WTC11 (cell line): ENCODE measurements around the gene UBE2F. TPM values are rescaled to one million over a fixed set of nuclear protein-coding genes. Genes with fewer than 3 reads are reported as not detected.

Source experiments
- ATAC-seq: fragments of 200-7000 bp; cut with Tn5 transposase; 2 replicates; pipeline ENCODE4 v1.10.0; 2021; ENCODE audit warnings: mild to moderate bottlenecking, moderate library complexity
- Bru-seq: library from RNA; stranded (reverse); fragments of 400-500 nt; gene quantifications from one replicate; lab custom pipeline; 2021; lab: Mats Ljungman, UMichigan
- CTCF ChIA-PET: fragments of 300-600 bp; sonication (Branson Sonifier 250); formaldehyde crosslinking; loops from one replicate; lab custom pipeline; 2021; ENCODE audit warnings: antibody characterized with exemption; lab: Charles Lee
- POLR2A ChIA-PET: fragments of 350-600 bp; sonication (Branson Sonifier 250); formaldehyde crosslinking; loops from one replicate; lab custom pipeline; 2021; ENCODE audit warnings: antibody characterized with exemption; lab: Charles Lee
- DNase-seq: peaks from one replicate; pipeline ENCODE4 v3.0.0; 2021; ENCODE audit warnings: low spot score
- H3K27ac Mint-ChIP-seq: 2 replicates; pipeline ENCODE4 v1.8.0; 2021; ENCODE audit warnings: mixed read lengths
- H3K27me3 Mint-ChIP-seq: 2 replicates; pipeline ENCODE4 v1.8.0; 2021; ENCODE audit warnings: low read depth, mild to moderate bottlenecking, moderate library complexity, mixed read lengths
- H3K36me3 Mint-ChIP-seq: 2 replicates; pipeline ENCODE4 v1.8.0; 2021; ENCODE audit warnings: mixed read lengths
- H3K4me1 Mint-ChIP-seq: 2 replicates; pipeline ENCODE4 v1.8.0; 2022; ENCODE audit warnings: mixed read lengths
- H3K4me3 Mint-ChIP-seq: 2 replicates; pipeline ENCODE4 v1.8.0; 2021; ENCODE audit warnings: mild to moderate bottlenecking, moderate library complexity, mixed read lengths
- H3K9me3 Mint-ChIP-seq: 2 replicates; pipeline ENCODE4 v1.8.0; 2021; ENCODE audit warnings: mixed read lengths
- CREM ChIP-seq: sonication (generic); formaldehyde crosslinking; IDR thresholded peaks from 2 replicates; pipeline ENCODE4 v1.8.1; 2022; ENCODE audit warnings: mild to moderate bottlenecking, missing genetic modification reagents, moderate library complexity
- E2F1 ChIP-seq: sonication (generic); formaldehyde crosslinking; IDR thresholded peaks from 2 replicates; pipeline ENCODE4 v1.8.0; 2022; ENCODE audit warnings: mild to moderate bottlenecking, missing genetic modification reagents
- E2F5 ChIP-seq: sonication (generic); formaldehyde crosslinking; IDR thresholded peaks from 2 replicates; pipeline ENCODE4 v1.8.1; 2022; ENCODE audit warnings: mild to moderate bottlenecking, moderate library complexity, missing genetic modification reagents
- EMX1 ChIP-seq: fragments of 250-450 bp; sonication (Bioruptor Pico); IDR thresholded peaks from 2 replicates; pipeline ENCODE4 v1.8.0; 2021; ENCODE audit warnings: mild to moderate bottlenecking
- FOXP4 ChIP-seq: sonication (generic); formaldehyde crosslinking; IDR thresholded peaks from 2 replicates; pipeline ENCODE4 v1.8.0; 2022; ENCODE audit warnings: mild to moderate bottlenecking, missing genetic modification reagents
- HMGXB4 ChIP-seq: sonication (generic); formaldehyde crosslinking; IDR thresholded peaks from 2 replicates; pipeline ENCODE4 v1.8.1; 2023; ENCODE audit warnings: mild to moderate bottlenecking, moderate library complexity, missing genetic modification reagents
- NFYB ChIP-seq: sonication (generic); formaldehyde crosslinking; conservative IDR thresholded peaks from 2 replicates; pipeline ENCODE4 v1.8.0; 2022; ENCODE audit warnings: low read depth, missing genetic modification reagents
- NR1H2 ChIP-seq: sonication (generic); formaldehyde crosslinking; IDR thresholded peaks from 2 replicates; pipeline ENCODE4 v1.9.0; 2021; ENCODE audit warnings: mild to moderate bottlenecking, moderate library complexity, missing genetic modification reagents
- RORB ChIP-seq: fragments of 250-450 bp; sonication (Bioruptor Pico); IDR thresholded peaks from 2 replicates; pipeline ENCODE4 v1.9.0; 2021; ENCODE audit warnings: mild to moderate bottlenecking
- SMAD3 ChIP-seq: sonication (generic); formaldehyde crosslinking; IDR thresholded peaks from 2 replicates; pipeline ENCODE4 v1.8.0; 2022; ENCODE audit warnings: missing genetic modification reagents, mild to moderate bottlenecking, borderline replicate concordance
- STAT6 ChIP-seq: sonication (generic); formaldehyde crosslinking; conservative IDR thresholded peaks from 2 replicates; pipeline ENCODE4 v1.8.1; 2023; ENCODE audit warnings: mild to moderate bottlenecking, low read depth, missing genetic modification reagents, moderate library complexity
- TCF7 ChIP-seq: sonication (generic); formaldehyde crosslinking; IDR thresholded peaks from 2 replicates; pipeline ENCODE4 v1.8.0; 2022; ENCODE audit warnings: mild to moderate bottlenecking, low read depth, missing genetic modification reagents, moderate library complexity
- TP53 ChIP-seq: sonication (generic); formaldehyde crosslinking; IDR thresholded peaks from 2 replicates; pipeline ENCODE4 v1.8.1; 2023; ENCODE audit warnings: mild to moderate bottlenecking, missing genetic modification reagents
- ZBTB21 ChIP-seq: sonication (generic); formaldehyde crosslinking; IDR thresholded peaks from 2 replicates; pipeline ENCODE4 v1.8.1; 2023; ENCODE audit warnings: mild to moderate bottlenecking, missing genetic modification reagents, borderline replicate concordance
- ZNF138 ChIP-seq: sonication (generic); formaldehyde crosslinking; conservative IDR thresholded peaks from 2 replicates; pipeline ENCODE4 v1.8.1; 2022; ENCODE audit warnings: mild to moderate bottlenecking, moderate library complexity, missing genetic modification reagents
- ZNF232 ChIP-seq: sonication (generic); formaldehyde crosslinking; IDR thresholded peaks from 2 replicates; pipeline ENCODE4 v1.8.0; 2022; ENCODE audit warnings: mild to moderate bottlenecking, missing genetic modification reagents
- ZNF281 ChIP-seq: sonication (generic); formaldehyde crosslinking; IDR thresholded peaks from 2 replicates; pipeline ENCODE4 v1.8.0; 2023; ENCODE audit warnings: mild to moderate bottlenecking, missing genetic modification reagents
- ZNF416 ChIP-seq: fragments of 250-450 bp; sonication (Bioruptor Pico); IDR thresholded peaks from 2 replicates; pipeline ENCODE4 v1.9.0; 2021; ENCODE audit warnings: mild to moderate bottlenecking, inconsistent platforms
- ZNF423 ChIP-seq: fragments of 250-450 bp; sonication (Bioruptor Pico); IDR thresholded peaks from 2 replicates; pipeline ENCODE4 v2.1.2; 2022; ENCODE audit warnings: mild to moderate bottlenecking, moderate library complexity
- ZNF512 ChIP-seq: sonication (generic); formaldehyde crosslinking; IDR thresholded peaks from 2 replicates; pipeline ENCODE4 v1.8.1; 2022; ENCODE audit warnings: missing genetic modification reagents, borderline replicate concordance
- ZNF671 ChIP-seq: fragments of 250-450 bp; sonication (Bioruptor Pico); IDR thresholded peaks from 2 replicates; pipeline ENCODE4 v1.8.0; 2021; ENCODE audit warnings: mild to moderate bottlenecking
- long read RNA-seq, 3 experiments: library from RNA in 1 of 3; library from capped mRNA in 1 of 3; library from polyadenylated mRNA in 1 of 3; unstranded in 2 of 3; stranded (forward) in 1 of 3; transcript quantifications; one replicate each; pipeline ENCODE4 v2.0.0, GENCODE V29; 2021
- total RNA-seq: library from RNA; stranded (reverse); gene quantifications from 3 replicates; pipeline ENCODE4 v1.2.3, GENCODE V29; 2021

UBE2F gene
- total RNA-seq (48.8 to 50.6 TPM (median 49.5 TPM) in 3 replicates), Bru-seq, nascent RNA (percentile 84 among the genes with signal in this experiment)
- long read RNA-seq, experiment 1, transcript UBE2F-201 (10 exons, 2,009 nt) = major isoform, 76 of 123 reads
- long read RNA-seq, experiment 1, transcript UBE2F-215 (9 exons, 1,242 nt) = minor isoform, 12 of 123 reads
- long read RNA-seq, experiment 1, partial matches to known transcripts = 5 of 123 reads
- long read RNA-seq, experiment 1, other reads (novel, unspliced or antisense) = 19 of 123 reads
- long read RNA-seq, experiment 2, transcript UBE2F-201 (10 exons, 2,009 nt) = major isoform, 34 of 88 reads
- long read RNA-seq, experiment 2, partial matches to known transcripts = 9 of 88 reads
- long read RNA-seq, experiment 2, other reads (novel, unspliced or antisense) = 37 of 88 reads
- long read RNA-seq, experiment 3, transcript UBE2F-221 (5 exons, 802 nt) = minor isoform, 9 of 118 reads
- long read RNA-seq, experiment 3, transcript UBE2F-201 (10 exons, 2,009 nt) = major isoform, 76 of 118 reads
- long read RNA-seq, experiment 3, transcript UBE2F-215 (9 exons, 1,242 nt) = minor isoform, 9 of 118 reads
- long read RNA-seq, experiment 3, partial matches to known transcripts = 4 of 118 reads
- long read RNA-seq, experiment 3, other reads (novel, unspliced or antisense) = 14 of 118 reads

- ATAC-seq = peak; percentile 96
- CTCF ChIA-PET = no interaction called here
- Mint-ChIP-seq H3K9me3 (peaks cover 14% of the 10 kb centered on the region), H3K27me3 (peaks cover 4% of the 10 kb centered on the region), H3K27ac (peak within 1 kb of the TSS; percentile 96), H3K4me1 (peaks cover 30% of the 10 kb centered on the region), H3K4me3 (peak within 1 kb of the TSS; percentile 94), H3K36me3 (peaks cover 16% of the 10 kb centered on the region)
- POLR2A ChIA-PET = no interaction called here
- peak; percentile 99 for DNase-seq
- TF ChIP-seq E2F5 (CRISPR knock-in tag) = peak; percentile 72; the same call in 1 of the 2 replicates
- TF ChIP-seq E2F1 (CRISPR knock-in tag) = no peak
- no peak for TF ChIP-seq ZNF232
- TF ChIP-seq ZNF423 (CRISPR knock-in tag) = no peak
- TF ChIP-seq NR1H2 = no peak
- no peak for TF ChIP-seq SMAD3 (CRISPR knock-in tag)
- 0 out of 2 replicates have a peak, but pooled peaks have one; percentile 51 for TF ChIP-seq ZNF138 (CRISPR knock-in tag)
- no peak for TF ChIP-seq TP53 (CRISPR knock-in tag)
- no peak for TF ChIP-seq STAT6 (CRISPR knock-in tag)
- no peak for TF ChIP-seq ZNF416 (CRISPR knock-in tag)
- TF ChIP-seq ZNF671 (CRISPR knock-in tag) = no peak
- TF ChIP-seq RORB = no peak
- no peak for TF ChIP-seq EMX1 (CRISPR knock-in tag)
- TF ChIP-seq FOXP4 (CRISPR knock-in tag) = peak; percentile 36; the same call in 1 of the 2 replicates
- TF ChIP-seq ZBTB21 (CRISPR knock-in tag) = peak; percentile 54; the same call in 1 of the 2 replicates
- no peak for TF ChIP-seq ZNF512 (CRISPR knock-in tag)
- TF ChIP-seq TCF7 (CRISPR knock-in tag) = no peak
- peak; percentile 68 for TF ChIP-seq CREM (CRISPR knock-in tag)
- TF ChIP-seq HMGXB4 = peak; percentile 79
- TF ChIP-seq NFYB (CRISPR knock-in tag) = peak; percentile 89
- TF ChIP-seq ZNF281 (CRISPR knock-in tag) = no peak
These were observed at the start of gene UBE2F for GRCh38 chr2:237966565-237967462. UBE2F (plus strand) TSS chr2:237967014; CDS start chr2:237973108, 6,094 bp downstream.
